Endothelial cell (in vitro differentiated cells): ENCODE data around the gene UBE2F. TPM values are rescaled to one million over a fixed set of nuclear protein-coding genes. Genes with fewer than 3 reads are reported as not detected.

Source experiments
- DNase-seq: peaks from one replicate; pipeline ENCODE4 v3.0.0; 2021; ENCODE audit warnings: low spot score
- H3K27ac Mint-ChIP-seq: one replicate; pipeline ENCODE4 v1.8.0; 2021; ENCODE audit warnings: mixed read lengths, inconsistent platforms; ENCODE audit not compliant: unreplicated experiment
- H3K27me3 Mint-ChIP-seq: one replicate; pipeline ENCODE4 v1.8.0; 2021; ENCODE audit warnings: mild to moderate bottlenecking, moderate library complexity, mixed read lengths, inconsistent platforms; ENCODE audit not compliant: unreplicated experiment
- H3K36me3 Mint-ChIP-seq: one replicate; pipeline ENCODE4 v1.8.0; 2021; ENCODE audit warnings: mild to moderate bottlenecking, low read depth, mixed read lengths, inconsistent platforms; ENCODE audit not compliant: unreplicated experiment
- H3K4me1 Mint-ChIP-seq: one replicate; pipeline ENCODE4 v1.8.0; 2021; ENCODE audit warnings: mild to moderate bottlenecking, mixed read lengths, inconsistent platforms; ENCODE audit not compliant: unreplicated experiment
- H3K4me3 Mint-ChIP-seq: one replicate; pipeline ENCODE4 v1.8.0; 2021; ENCODE audit warnings: mild to moderate bottlenecking, mixed read lengths, inconsistent platforms; ENCODE audit not compliant: unreplicated experiment
- H3K9me3 Mint-ChIP-seq: one replicate; pipeline ENCODE4 v1.8.0; 2021; ENCODE audit warnings: mixed read lengths, inconsistent platforms; ENCODE audit not compliant: unreplicated experiment
- CTCF ChIP-seq: fragments of 200-600 bp; sonication (generic); IDR thresholded peaks from one replicate; pipeline ENCODE4 v1.5.0; 2021; ENCODE audit warnings: antibody characterized with exemption; ENCODE audit not compliant: unreplicated experiment
- total RNA-seq: library from RNA; stranded (reverse); fragmentation: NEBNext Ultra II Directional; extraction: Animal tissue kit (Norgen Biotek cat#: 25700); gene quantifications from one replicate; pipeline ENCODE4 v1.2.1, GENCODE V29; 2021; ENCODE audit not compliant: unreplicated experiment

Gene UBE2F
- total RNA-seq, 1 donor from 2014 or later: 107 TPM

- Mint-ChIP-seq H3K36me3 (peaks cover 28% of the 10 kb centered on the region), H3K27ac (no peak overlapping the region), H3K4me3 (no peak overlapping the region), H3K9me3 (no peaks in the 10 kb centered on the region), H3K27me3 (peaks cover 7% of the 10 kb centered on the region), H3K4me1 (peaks cover 31% of the 10 kb centered on the region)
- TF ChIP-seq CTCF: no peak
- no peak for DNase-seq
Observed at GRCh38 chr2:238020816-238021215, 54.0 kb downstream of the UBE2F start.

GRCh38 chr2:238021327-238021726 lies 54.5 kb downstream of the UBE2F start:
- Mint-ChIP-seq H3K4me1 (peaks cover 31% of the 10 kb centered on the region), H3K36me3 (peaks cover 28% of the 10 kb centered on the region), H3K27me3 (peaks cover 7% of the 10 kb centered on the region), H3K4me3 (no peak overlapping the region), H3K27ac (no peak overlapping the region), H3K9me3 (no peaks in the 10 kb centered on the region)
- no peak for DNase-seq
- TF ChIP-seq CTCF: no peak

GRCh38 chr2:238022594-238023157 lies 55.9 kb downstream of the UBE2F start:
- no peak for DNase-seq
- TF ChIP-seq CTCF: no peak
- H3K4me1 Mint-ChIP-seq: peaks cover 29% of the 10 kb centered on the region
- H3K9me3 Mint-ChIP-seq: no peaks in the 10 kb centered on the region
- no peak overlapping the region for H3K27ac Mint-ChIP-seq
- peaks cover 28% of the 10 kb centered on the region for H3K36me3 Mint-ChIP-seq
- H3K4me3 Mint-ChIP-seq: no peak overlapping the region
- H3K27me3 Mint-ChIP-seq: peaks cover under 1% of the 10 kb centered on the region

- Mint-ChIP-seq H3K4me3 (no peak overlapping the region), H3K27me3 (no peaks in the 10 kb centered on the region), H3K4me1 (peaks cover 23% of the 10 kb centered on the region), H3K36me3 (peaks cover 30% of the 10 kb centered on the region), H3K9me3 (no peaks in the 10 kb centered on the region), H3K27ac (no peak overlapping the region)
- TF ChIP-seq CTCF: no peak
- no peak for DNase-seq
Observed at GRCh38 chr2:238023608-238024007, 56.8 kb downstream of the UBE2F start.

GRCh38 chr2:238024986-238025385 lies 58.2 kb downstream of the UBE2F start:
- no peak overlapping the region for H3K27ac Mint-ChIP-seq
- TF ChIP-seq CTCF: no peak

More at GRCh38 chr2:238024986-238025385, 58.2 kb downstream of the UBE2F start:
- H3K9me3 Mint-ChIP-seq: no peaks in the 10 kb centered on the region
- H3K36me3 Mint-ChIP-seq: peaks cover 23% of the 10 kb centered on the region
- H3K4me3 Mint-ChIP-seq: no peak overlapping the region
- peaks cover 12% of the 10 kb centered on the region for H3K4me1 Mint-ChIP-seq
- H3K27me3 Mint-ChIP-seq: no peaks in the 10 kb centered on the region
- DNase-seq: no peak
